ENCODE data around the gene DRG2.

DRG2 gene

GRCh38 chr17:18117982-18118975 is 30.5 kb downstream of the DRG2 start:
- DNase-seq, result no peak

DNA sequence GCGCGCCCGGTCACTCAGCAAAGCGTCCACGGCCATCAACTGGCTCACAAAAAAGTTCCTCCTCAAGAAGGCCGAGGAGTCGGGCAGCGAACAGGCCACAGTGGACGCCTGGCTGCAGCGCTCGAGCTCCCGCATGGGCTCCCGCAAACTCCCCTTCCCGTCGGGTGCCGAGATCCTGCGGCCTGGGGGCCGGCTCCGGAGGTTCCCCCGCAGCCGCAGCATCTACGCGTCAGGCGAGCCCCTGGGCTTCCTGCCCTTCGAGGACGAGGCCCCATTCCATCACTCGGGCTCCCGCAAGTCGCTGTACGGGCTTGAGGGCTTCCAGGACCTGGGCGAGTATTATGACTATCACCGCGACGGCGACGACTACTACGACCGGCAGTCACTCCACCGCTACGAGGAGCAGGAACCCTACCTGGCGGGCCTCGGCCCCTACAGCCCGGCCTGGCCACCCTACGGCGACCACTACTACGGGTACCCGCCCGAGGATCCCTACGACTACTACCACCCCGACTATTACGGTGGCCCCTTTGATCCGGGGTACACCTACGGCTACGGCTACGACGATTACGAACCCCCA is 31.5 kb downstream of the DRG2 start:
- DNase-seq, result no peak

- no peak for DNase-seq
Observed at GRCh38 chr17:18119938-18120337, 32.2 kb downstream of the DRG2 start.

- DNase-seq, result no peak
Observed at GRCh38 chr17:18120461-18121017, 32.8 kb downstream of the DRG2 start.

DNA sequence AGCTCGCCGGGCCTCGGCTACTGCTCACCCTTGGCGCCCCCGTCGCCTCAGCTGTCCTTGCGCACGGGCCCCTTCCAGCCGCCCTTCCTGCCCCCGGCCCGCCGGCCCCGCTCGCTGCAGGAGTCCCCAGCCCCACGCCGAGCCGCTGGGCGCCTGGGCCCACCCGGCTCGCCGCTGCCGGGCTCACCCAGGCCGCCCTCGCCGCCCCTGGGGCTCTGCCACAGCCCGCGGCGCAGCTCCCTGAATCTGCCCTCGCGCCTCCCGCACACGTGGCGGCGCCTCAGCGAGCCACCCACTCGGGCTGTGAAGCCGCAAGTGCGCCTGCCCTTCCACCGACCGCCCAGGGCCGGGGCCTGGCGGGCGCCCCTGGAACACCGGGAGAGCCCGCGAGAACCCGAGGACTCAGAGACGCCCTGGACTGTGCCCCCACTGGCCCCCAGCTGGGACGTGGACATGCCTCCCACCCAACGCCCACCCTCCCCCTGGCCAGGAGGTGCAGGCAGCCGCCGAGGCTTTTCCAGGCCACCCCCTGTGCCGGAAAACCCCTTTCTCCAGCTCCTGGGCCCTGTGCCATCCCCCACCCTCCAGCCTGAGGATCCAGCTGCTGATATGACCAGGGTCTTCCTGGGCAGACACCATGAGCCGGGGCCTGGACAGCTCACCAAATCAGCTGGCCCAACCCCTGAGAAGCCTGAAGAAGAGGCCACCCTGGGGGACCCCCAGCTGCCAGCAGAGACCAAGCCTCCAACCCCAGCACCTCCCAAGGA is 33.6 kb downstream of the DRG2 start:
- DNase-seq, result no peak

DNA sequence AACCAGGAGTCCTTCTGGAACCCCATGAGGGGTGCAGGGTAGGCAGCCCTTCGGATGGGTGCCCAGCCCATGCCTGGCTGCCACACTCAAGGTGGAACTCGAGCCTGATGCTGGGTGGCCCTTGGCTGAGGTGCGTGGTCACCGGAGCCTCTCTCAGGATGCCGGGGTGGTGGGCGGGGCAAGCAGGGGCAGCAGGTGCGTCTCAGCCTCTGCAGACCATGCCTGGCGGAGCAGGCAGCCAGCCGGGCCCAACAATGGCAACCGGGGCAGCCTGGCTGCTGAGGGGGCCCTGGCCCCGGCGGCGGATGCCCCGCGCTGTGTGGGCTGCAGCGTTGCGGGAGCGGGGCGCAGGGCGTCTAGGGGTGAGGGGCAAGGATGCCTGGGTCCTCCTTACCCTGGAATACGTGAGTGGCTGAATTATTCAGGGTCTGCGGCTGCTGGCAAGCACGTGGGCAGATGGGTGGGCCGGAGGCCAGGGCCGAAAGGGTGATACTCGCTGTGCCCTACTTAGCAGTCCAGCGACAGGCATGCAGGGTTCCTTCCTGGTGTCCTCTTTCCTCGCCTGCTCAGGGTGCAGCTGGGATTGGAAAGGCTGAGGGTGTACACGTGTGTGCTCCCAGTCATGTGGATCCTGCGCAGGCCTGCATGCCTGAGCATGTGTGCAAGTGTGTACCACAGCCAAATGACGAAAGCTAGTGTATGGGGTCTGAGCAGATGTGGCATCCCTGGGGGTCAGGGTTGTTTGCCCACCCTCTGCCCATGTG is 35.4 kb downstream of the DRG2 start:
- DNase-seq, result no peak

DNA sequence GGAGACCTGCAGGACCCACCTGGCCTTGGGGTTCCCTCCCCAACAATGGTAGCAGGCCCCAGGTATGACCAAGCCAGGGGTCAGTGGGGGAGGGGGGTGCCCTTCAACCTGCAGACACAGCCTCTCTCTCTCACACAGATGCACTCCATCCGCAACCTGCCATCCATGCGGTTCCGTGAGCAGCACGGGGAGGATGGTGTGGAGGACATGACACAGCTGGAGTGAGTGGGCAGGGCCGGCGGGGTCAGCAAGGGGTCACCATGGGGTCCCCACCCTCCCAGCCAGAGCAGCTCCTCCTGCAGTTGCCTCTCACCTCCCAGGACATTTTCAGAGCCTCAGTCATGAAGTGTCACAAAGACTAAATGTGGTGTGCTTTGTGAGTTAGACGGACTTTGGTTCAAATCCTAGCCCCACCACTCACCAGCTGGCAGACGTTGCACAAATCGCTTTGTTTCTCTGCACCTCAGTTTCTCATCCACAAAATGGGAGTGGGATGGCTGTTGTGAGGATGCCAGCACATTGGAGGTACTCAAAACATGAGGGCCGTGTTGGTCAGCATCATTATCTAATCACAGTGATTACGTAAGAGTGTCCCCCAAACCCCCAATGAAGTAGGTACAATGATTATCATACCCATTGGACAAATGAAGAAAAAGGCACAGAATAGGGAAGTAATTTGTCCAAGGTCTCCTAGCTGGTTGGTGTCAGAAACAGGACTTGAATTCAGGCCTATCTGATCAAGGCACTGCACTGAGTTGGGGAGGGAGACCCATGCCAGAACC is 36.8 kb downstream of the DRG2 start:
- no peak for DNase-seq

DNA sequence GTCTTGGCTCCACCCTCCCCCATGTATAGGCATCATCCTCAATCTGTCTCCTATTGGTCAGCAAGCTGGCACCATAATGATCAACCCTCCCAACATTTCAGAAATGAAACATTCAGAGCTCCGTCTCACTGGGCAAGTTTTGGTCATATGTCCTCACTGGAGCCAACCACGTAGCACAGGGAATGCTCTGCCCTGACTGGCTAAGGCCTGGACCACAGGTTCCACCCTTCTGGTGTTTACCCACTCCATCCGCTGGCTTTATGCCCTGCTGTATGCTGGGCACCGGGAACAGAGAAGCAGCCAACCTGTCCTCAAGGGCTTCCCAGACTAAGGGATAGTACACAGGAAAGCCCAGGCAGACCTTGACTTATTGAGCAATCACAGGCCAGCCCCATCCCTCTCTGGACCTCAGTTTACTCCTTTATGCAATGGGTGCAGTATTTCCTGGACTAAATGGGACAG is 41.3 kb downstream of the DRG2 start:
- no peak for DNase-seq

DNA sequence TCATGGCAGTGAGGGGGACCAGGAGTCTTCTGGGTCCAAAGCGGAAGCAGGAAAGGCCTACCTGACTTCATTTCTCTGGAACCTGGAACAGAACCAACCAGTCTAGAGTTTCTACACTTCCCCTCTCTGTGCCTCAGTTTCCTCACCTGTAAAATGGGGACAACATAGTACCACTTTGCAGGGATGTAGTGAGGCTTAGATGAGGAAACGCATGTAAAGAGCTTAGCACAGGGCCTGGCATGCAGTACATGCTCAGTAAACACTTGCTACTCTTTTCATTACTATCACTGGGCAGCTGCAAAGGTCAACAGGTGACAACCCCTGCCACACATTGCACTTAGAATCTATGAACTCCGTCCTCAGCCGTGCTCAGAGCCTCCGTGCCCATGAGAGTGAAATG is 45.0 kb downstream of the DRG2 start:
- no peak for DNase-seq

- no peak for DNase-seq
Observed at GRCh38 chr17:18136357-18136756, 48.6 kb downstream of the DRG2 start.

DNA sequence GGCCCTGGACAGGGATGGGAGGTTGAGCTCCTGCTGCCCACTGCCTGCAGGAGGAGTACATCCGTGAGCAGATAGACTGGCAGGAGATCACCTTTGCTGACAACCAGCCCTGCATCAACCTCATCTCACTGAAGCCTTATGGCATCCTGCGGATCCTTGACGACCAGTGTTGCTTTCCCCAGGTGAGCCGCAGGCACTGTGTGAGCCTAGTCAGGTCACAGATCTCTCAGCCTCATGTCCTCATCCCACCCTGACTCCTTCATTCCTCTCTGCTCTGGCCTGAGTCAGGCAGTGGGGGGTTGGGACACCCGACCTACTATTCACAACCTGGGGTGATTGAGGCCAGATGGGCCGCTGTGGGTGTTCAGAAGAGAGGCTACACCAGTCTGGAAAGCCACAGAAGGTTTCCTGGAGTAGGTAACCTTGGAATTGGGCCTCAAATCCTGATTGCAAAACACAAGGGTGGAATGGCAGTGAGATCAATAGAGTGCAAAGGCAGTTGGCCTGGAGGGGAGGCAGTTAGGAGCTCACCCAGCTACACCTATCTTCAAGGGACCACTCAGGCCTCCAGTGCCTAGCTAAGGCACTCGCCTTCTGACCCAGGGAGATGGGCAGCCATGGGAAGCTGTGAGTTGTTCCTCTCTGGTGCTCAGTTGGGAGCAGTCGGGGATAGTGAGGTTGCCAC is 50.5 kb downstream of the DRG2 start:
- DNase-seq, result no peak

GRCh38 chr17:18139092-18139491 is 51.3 kb downstream of the DRG2 start:
- no peak for DNase-seq

- DNase-seq, result no peak
Observed at GRCh38 chr17:18139498-18139897, 51.8 kb downstream of the DRG2 start.

DNA sequence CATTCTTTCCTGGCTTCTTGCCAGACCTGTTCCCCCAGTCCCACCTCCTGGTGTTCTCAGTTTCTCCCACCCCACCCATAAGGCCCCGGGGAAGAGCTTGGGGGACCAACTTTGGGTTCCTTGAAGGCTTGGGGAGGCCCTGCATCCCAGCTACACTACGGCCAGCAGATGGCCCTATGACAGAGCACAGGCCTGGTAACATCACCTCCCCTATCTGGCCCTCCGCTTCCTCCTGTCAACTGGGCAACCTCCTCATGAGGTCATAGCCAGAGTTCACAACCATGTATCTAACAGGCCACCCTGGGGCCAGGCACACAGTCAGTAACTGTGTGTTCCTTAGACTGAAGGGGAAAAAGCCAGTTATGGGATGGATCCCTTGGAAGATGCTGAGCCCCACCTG is 52.2 kb downstream of the DRG2 start:
- no peak for DNase-seq

GRCh38 chr17:18140648-18141047 is 52.9 kb downstream of the DRG2 start:
- DNase-seq, result no peak

DNA sequence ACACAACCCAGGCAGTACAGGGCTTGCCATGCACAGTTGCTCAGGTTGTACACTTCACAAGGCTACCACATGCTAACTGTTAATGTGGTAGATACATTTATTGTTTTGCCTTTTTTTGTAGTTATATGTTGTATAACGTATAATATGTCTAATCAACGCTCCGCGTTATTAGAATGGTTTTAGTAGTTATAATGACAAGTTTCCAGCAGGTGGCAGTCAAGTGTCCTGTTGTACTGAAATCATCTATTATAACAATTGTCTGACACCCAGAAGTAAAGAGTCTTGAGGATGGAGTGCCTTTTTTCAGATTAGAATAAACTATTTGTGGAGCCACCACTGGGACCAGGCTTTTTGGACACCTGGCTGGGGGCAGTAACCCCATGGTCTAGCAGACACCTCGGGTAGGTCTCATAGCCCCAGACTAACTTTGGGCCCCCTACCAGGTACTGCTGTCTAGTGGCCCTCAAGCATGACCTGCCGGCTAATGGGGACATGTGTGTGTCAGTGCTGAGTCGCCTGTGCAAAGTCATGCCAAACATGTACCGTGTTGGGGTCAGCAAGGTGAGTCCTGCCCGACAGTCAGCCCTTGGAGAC is 53.6 kb downstream of the DRG2 start:
- DNase-seq, result no peak

DNA sequence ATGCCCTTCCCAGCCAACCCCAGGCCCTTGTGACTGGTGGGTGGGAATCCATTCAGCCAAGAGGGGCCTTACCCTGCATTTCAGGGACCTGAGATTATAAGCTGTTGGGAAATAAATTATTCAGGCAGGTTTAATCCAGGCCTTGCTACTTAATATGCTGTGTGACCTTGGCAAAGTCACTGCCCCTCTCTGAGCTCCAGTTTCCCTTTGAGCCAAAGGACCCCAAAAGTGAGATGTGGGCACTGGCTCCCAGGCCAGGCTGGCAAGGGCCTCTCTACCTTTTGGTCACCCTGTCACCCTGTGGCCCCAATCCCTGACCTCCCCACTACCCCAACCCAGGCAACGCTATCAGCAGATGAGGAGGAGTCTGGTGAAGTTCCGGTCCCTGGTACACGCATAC is 54.7 kb downstream of the DRG2 start:
- DNase-seq, result no peak

- no peak for DNase-seq
Observed at GRCh38 chr17:18143044-18143936, 55.5 kb downstream of the DRG2 start.

DNA sequence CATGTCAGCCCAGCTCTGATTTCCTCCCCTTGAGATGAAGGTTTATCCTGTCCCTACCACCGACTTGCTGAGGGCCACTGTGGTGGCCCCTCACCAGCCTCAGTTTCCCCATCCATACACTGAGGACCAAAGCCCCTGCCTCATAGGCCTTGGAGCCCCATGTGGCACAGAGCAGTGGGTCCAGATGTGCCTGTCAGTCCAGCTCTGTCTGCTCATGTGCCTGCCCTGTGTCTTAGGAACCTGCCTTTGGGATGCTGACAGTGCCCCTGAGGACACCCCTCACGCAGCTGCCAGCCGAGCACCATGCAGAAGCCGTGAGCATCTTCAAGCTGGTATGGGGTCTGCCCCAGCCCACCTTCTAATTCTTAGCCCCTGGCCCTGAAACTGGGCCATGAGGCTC is 56.5 kb downstream of the DRG2 start:
- no peak for DNase-seq

All from stimulated activated CD4-positive, alpha-beta T cell treated with anti-CD3 and anti-CD28 coated beads, Interleukin-4, amount 100 ng/mL, for 1 hour (primary cell).